H1 (cell line): Measurements from ENCODE around the gene NR3C1. TPM values are rescaled to one million over a fixed set of nuclear protein-coding genes. Genes with fewer than 3 reads are reported as not detected.

ENCODE experiments used
- CHD1 ChIP-seq: IDR thresholded peaks from 2 replicates; pipeline ENCODE4 v1.6.1; 2012; ENCODE audit warnings: low read depth, low read length, improper control_type of control experiment
- EP300 ChIP-seq, 2 experiments: IDR thresholded peaks; 1 replicate in 1 of 2; 2 replicates in 1 of 2; pipeline ENCODE4 v1.6.1; 2011 to 2012; ENCODE audit warnings: low read depth in 2 of 2, low read length in 2 of 2, mild to moderate bottlenecking in 2 of 2, borderline replicate concordance in 1 of 2, inconsistent platforms in 1 of 2, moderate library complexity in 1 of 2
- EZH2 ChIP-seq: fragments of 200-600 bp; sonication (generic); IDR thresholded peaks from 2 replicates; pipeline ENCODE4 v1.7.1; 2012; ENCODE audit warnings: low read depth, mild to moderate bottlenecking, moderate library complexity, low read length, inconsistent platforms; ENCODE audit not compliant: severe bottlenecking
- HDAC2 ChIP-seq, 2 experiments: fragments of 300-600 bp in 1 of 2; sonication (generic) in 1 of 2; IDR thresholded peaks; 2 replicates each; pipeline ENCODE4 v1.6.1; 2011 to 2012; ENCODE audit warnings: low read depth in 2 of 2, low read length in 2 of 2, mild to moderate bottlenecking in 2 of 2, moderate library complexity in 2 of 2, borderline replicate concordance in 1 of 2, inconsistent platforms in 1 of 2
- KDM4A ChIP-seq: IDR thresholded peaks from one replicate; pipeline ENCODE4 v1.7.1; 2012; ENCODE audit warnings: low read depth, mild to moderate bottlenecking, moderate library complexity, low read length, inconsistent platforms; ENCODE audit not compliant: severe bottlenecking
- MAFK ChIP-seq: IDR thresholded peaks from 2 replicates; pipeline ENCODE4 v1.6.1; 2012; ENCODE audit warnings: low read depth, mild to moderate bottlenecking, improper control_type of control experiment, low read length
- MAX ChIP-seq: IDR thresholded peaks from 2 replicates; pipeline ENCODE4 v1.6.1; 2012; ENCODE audit warnings: inconsistent platforms
- RAD21 ChIP-seq, 2 experiments: IDR thresholded peaks in 1 of 2; conservative IDR thresholded peaks in 1 of 2; 2 replicates each; pipeline ENCODE4 v1.6.1; 2011; ENCODE audit warnings: low read depth in 2 of 2, low read length in 2 of 2, improper control_type of control experiment in 1 of 2, inconsistent platforms in 1 of 2, mild to moderate bottlenecking in 1 of 2, moderate library complexity in 1 of 2
- RBBP5 ChIP-seq: IDR thresholded peaks from 2 replicates; pipeline ENCODE4 v1.7.1; 2012; ENCODE audit warnings: low read depth, mild to moderate bottlenecking, inconsistent platforms, low read length, moderate library complexity, borderline replicate concordance
- RNF2 ChIP-seq: fragments of 200-900, 300-1000 bp; sonication (generic); IDR thresholded peaks from 2 replicates; pipeline ENCODE4 v1.7.1; 2016; ENCODE audit warnings: borderline replicate concordance, low read depth, mild to moderate bottlenecking, antibody characterized with exemption, low read length; ENCODE audit not compliant: poor library complexity, severe bottlenecking; ENCODE audit errors: missing control alignments
- RXRA ChIP-seq: IDR thresholded peaks from 2 replicates; pipeline ENCODE4 v1.6.1; 2011; ENCODE audit warnings: low read depth, mild to moderate bottlenecking, low read length, moderate library complexity; ENCODE audit not compliant: insufficient read depth
- SAP30 ChIP-seq: fragments of 300-600 bp; sonication (generic); IDR thresholded peaks from 2 replicates; pipeline ENCODE4 v1.7.1; 2012; ENCODE audit warnings: low read length, moderate library complexity, mild to moderate bottlenecking, inconsistent platforms; ENCODE audit not compliant: insufficient read depth, insufficient replicate concordance
- SIN3A ChIP-seq, 2 experiments: IDR thresholded peaks in 1 of 2; conservative IDR thresholded peaks in 1 of 2; 2 replicates each; pipeline ENCODE4 v1.6.1; 2011 to 2012; ENCODE audit warnings: low read length in 2 of 2, improper control_type of control experiment in 1 of 2, low read depth in 1 of 2, mild to moderate bottlenecking in 1 of 2
- polyA plus RNA-seq, 7 experiments: library from polyadenylated mRNA; depleted of rRNA in 3 of 7; stranded (reverse) in 5 of 7; unstranded in 2 of 7; fragments of >200 nt in 5 of 7; fragments of 200-250 nt in 2 of 7; gene quantifications; 1 replicate in 5 of 7; 2 replicates in 1 of 7; 4 replicates in 1 of 7; pipeline versions ENCODE4 v1.2.1 to v1.2.3, GENCODE V29; 2011 to 2013; ENCODE audit warnings: missing spikeins in 2 of 7, mixed read lengths in 2 of 7
- total RNA-seq: library from RNA; stranded (reverse); fragmentation: NEBNext Ultra II Directional; extraction: Animal tissue kit (Norgen Biotek cat#: 25700); gene quantifications from 2 replicates; pipeline ENCODE4 v1.2.1, GENCODE V29; 2021

NR3C1 gene
- total and polyA plus RNA-seq, 2 of the 8 experiments (the other 6 are each of a cell fraction or from before 2014, with no cell fraction given), result 1.7 to 5.4 TPM

DNA sequence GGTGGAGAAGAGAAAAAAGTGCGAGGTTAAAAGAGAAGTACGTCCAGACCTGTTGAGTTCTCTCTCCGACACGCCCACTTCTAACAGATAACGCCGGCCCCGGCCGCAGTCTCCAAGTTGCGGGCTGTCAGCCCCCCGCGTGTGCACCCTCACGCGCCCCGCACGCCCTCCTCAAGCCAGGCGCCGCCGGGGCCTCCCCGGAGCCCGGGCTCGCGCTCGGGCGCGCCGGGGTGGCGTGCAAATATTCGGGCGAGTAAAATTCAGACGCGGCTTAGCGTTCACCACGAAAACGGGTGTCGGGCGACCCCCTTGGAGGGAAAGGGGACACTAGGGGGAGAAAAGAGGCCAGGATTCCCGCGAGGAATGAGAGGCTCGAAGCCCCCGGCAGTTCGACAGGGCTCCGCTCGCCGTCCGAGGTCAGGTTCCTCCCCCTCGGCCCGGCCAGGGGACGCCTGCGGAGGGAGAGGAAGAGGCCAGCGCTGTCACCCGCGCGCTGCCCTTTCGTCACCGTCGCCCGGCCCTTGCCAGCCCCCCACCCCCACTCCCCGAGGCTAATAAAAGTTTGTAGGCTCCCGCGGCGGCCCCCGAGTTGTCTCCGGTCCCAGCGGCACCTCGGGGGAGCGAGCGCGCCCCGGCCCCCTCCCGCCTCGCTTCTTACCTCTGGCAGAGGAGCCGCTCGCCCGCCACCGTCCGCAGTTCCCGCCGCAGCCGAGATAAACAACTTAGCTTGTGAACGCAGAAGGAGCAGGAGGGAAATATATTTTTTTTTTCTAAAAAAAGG, 743 bp downstream of the NR3C1 start (continued):
- TF ChIP-seq EP300 (IDR thresholded peaks at IDR 0.05; ENCODE audit: borderline replicate concordance in 1 of 2, low read depth in 2 of 2, low read length in 2 of 2) (no peak), SAP30 (no peak), HDAC2 (IDR thresholded peaks at IDR 0.05; ENCODE audit: borderline replicate concordance in 1 of 2, low read depth in 2 of 2, low read length in 2 of 2) (0 out of 4 replicates have a peak, but pooled peaks of 1 of the 2 experiments have one; percentile 57), SIN3A (conservative IDR thresholded peaks at IDR 0.05 in 1 of 2, IDR thresholded peaks at IDR 0.05 in 1 of 2; ENCODE audit: low read depth in 1 of 2, low read length in 2 of 2) (peak in 1 of 2 experiments; percentile 80; a peak in 2 of 4 replicates), CHD1 (no peak), RBBP5 (0 out of 2 replicates have a peak, but pooled peaks have one; percentile 24), MAFK (no peak), RXRA (no peak), EZH2 (no peak), RNF2 (peak; percentile 7), RAD21 (IDR thresholded peaks at IDR 0.05 in 1 of 2, conservative IDR thresholded peaks at IDR 0.05 in 1 of 2; ENCODE audit: low read depth in 2 of 2, low read length in 2 of 2) (peak in 1 of 2 experiments; percentile 12; a peak in 1 of 4 replicates), MAX (no peak), KDM4A (peak; percentile 28)
